GM20000 (cell line): ENCODE results near the gene CDCA4.

ENCODE experiments used
- DNase-seq: peaks from one replicate; pipeline ENCODE4 v3.0.0; 2012; ENCODE audit warnings: low spot score
- CTCF ChIP-seq: IDR thresholded peaks from 2 replicates; pipeline ENCODE4 v1.5.1; 2012; ENCODE audit warnings: mild to moderate bottlenecking, control low read depth; ENCODE audit errors: extremely low read depth, missing control alignments

Gene CDCA4

GRCh38 chr14:104977008-104977680 is 43.7 kb downstream of the CDCA4 start:
- no peak for TF ChIP-seq CTCF

GRCh38 chr14:104976198-104977007 is 44.5 kb downstream of the CDCA4 start:
- TF ChIP-seq CTCF = peak; percentile 95
- DNase-seq = peak; percentile 91

More at GRCh38 chr14:104977008-104977680, 43.7 kb downstream of the CDCA4 start:
- DNase-seq = no peak

- TF ChIP-seq CTCF = no peak
- DNase-seq = peak; percentile 66
These were observed 45.2 kb downstream of the CDCA4 start for GRCh38 chr14:104975481-104976197.

GRCh38 chr14:104974665-104975390 is 46.1 kb downstream of the CDCA4 start:
- no peak for TF ChIP-seq CTCF
- DNase-seq = no peak

GRCh38 chr14:104974146-104974541 is 46.7 kb downstream of the CDCA4 start:
- DNase-seq = no peak
- no peak for TF ChIP-seq CTCF

- TF ChIP-seq CTCF = no peak
- no peak for DNase-seq
These were observed 47.3 kb downstream of the CDCA4 start for GRCh38 chr14:104973385-104974145.
